MM.1S (cell line): ENCODE data around the gene IFT20.

ENCODE experiments used
- CTCF ChIP-seq: fragments of 300-600 bp; sonication (generic); IDR thresholded peaks from 2 replicates; pipeline ENCODE4 v1.5.1; 2016; ENCODE audit warnings: antibody characterized with exemption, low read length, mixed read lengths
- EZH2 ChIP-seq: fragments of 300-600 bp; sonication (generic); optimal IDR thresholded peaks from 2 replicates; pipeline ENCODE3; 2017; ENCODE audit warnings: low read depth, mild to moderate bottlenecking, antibody characterized with exemption, low read length, mixed read lengths
- EZH2phosphoT487 ChIP-seq: fragments of 300-600 bp; sonication (generic); IDR thresholded peaks from 2 replicates; pipeline ENCODE4 v1.6.1; 2018; ENCODE audit warnings: antibody characterized with exemption, low read length

- TF ChIP-seq EZH2 (no peak), CTCF (no peak), EZH2phosphoT487 (no peak)
Observed at GRCh38 chr17:28325211-28325610, 10.1 kb downstream of the IFT20 start.
